ENCODE measurements around the gene MAL.

MAL gene

GRCh38 chr2:95017071-95017501 is 8.4 kb upstream of the MAL start:
- DNase-seq = no peak

GRCh38 chr2:95017836-95018235 is 7.7 kb upstream of the MAL start:
- DNase-seq = no peak

- DNase-seq = no peak
These were observed 7.2 kb upstream of the MAL start for GRCh38 chr2:95018301-95018700.

GRCh38 chr2:95018861-95019550 is 6.5 kb upstream of the MAL start:
- DNase-seq = no peak

GRCh38 chr2:95019572-95019971 is 5.9 kb upstream of the MAL start:
- DNase-seq = no peak

GRCh38 chr2:95020275-95021022 is 5.1 kb upstream of the MAL start:
- no peak for DNase-seq

- DNase-seq = no peak
These were observed 4.5 kb upstream of the MAL start for GRCh38 chr2:95021023-95021416.

- DNase-seq = no peak
These were observed 3.7 kb upstream of the MAL start for GRCh38 chr2:95021847-95022246.

GRCh38 chr2:95022309-95023221 is 2.9 kb upstream of the MAL start:
- peak; percentile 58 to 87 (median 81) for DNase-seq

GRCh38 chr2:95023222-95023597 is 2.3 kb upstream of the MAL start:
- peak; percentile 23 to 79 (median 58) for DNase-seq

- no peak for DNase-seq
These were observed 1.1 kb upstream of the MAL start for GRCh38 chr2:95024371-95024770.

- peak in 1 of 6 experiments; percentile 41 for DNase-seq
These were observed 525 bp upstream of the MAL start for GRCh38 chr2:95024960-95025405.

- peak in 1 of 6 experiments; percentile 23 for DNase-seq
These were observed 1.2 kb downstream of the MAL start for GRCh38 chr2:95026471-95027368.

GRCh38 chr2:95027369-95027720 is 1.8 kb downstream of the MAL start:
- DNase-seq = no peak

GRCh38 chr2:95029898-95030341 is 4.4 kb downstream of the MAL start:
- no peak for DNase-seq

GRCh38 chr2:95030496-95030895 is 5.0 kb downstream of the MAL start:
- DNase-seq = no peak

- no peak for DNase-seq
These were observed 5.7 kb downstream of the MAL start for GRCh38 chr2:95031076-95031725.

- DNase-seq = no peak
These were observed 6.2 kb downstream of the MAL start for GRCh38 chr2:95031726-95032116.

GRCh38 chr2:95032341-95032740 is 6.8 kb downstream of the MAL start:
- DNase-seq = no peak

GRCh38 chr2:95032868-95033603 is 7.5 kb downstream of the MAL start:
- no peak for DNase-seq

GRCh38 chr2:95034221-95034620 is 8.7 kb downstream of the MAL start:
- no peak for DNase-seq

Measured in stimulated activated naive CD4-positive, alpha-beta T cell (primary cell).